ENCODE measurements around the gene IQSEC1.

Gene IQSEC1

GRCh38 chr3:13095408-13095937, 22.2 kb upstream of the IQSEC1 start:
- no peak overlapping the region for H3K27ac ChIP-seq (ENCODE audit: low read length)
- H3K4me3 ChIP-seq (ENCODE audit: low read length in 2 of 2) = no peak overlapping the region
- no peaks in the 10 kb centered on the region for H3K36me3 ChIP-seq (ENCODE audit: control insufficient read depth in 2 of 2, insufficient read depth in 2 of 2, low read length in 2 of 2)
- H3K9ac ChIP-seq (ENCODE audit: low read length in 2 of 2) = no peak overlapping the region
- H3K27me3 ChIP-seq (ENCODE audit: control insufficient read depth in 1 of 2, insufficient read depth in 2 of 2, low read length in 2 of 2) = no peaks in the 10 kb centered on the region
- H3K4me1 ChIP-seq (ENCODE audit: control insufficient read depth, insufficient read depth, low read length) = peaks cover 13% of the 10 kb centered on the region
- no peaks in the 10 kb centered on the region for H3K9me3 ChIP-seq (ENCODE audit: control insufficient read depth in 2 of 2, low read length in 2 of 2)

DNA sequence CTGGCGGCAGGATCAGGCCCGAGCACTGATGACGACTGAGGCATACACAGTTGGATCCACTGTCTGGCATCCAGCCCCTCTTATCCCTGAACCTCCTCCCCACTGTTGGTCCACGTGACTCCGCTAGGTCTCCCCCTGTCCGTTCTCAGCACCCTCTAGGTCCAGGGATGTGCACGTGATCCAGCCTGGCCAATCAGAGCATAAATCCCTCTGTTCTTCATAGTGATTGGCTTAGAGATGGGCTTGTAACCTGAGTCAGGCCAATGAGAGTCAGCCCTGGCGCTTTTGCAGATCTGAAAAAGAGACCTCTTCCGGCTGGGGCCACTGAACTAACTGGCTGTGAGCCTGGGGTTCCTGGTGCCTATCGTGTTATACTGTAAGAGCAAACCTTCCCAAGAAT, 20.5 kb upstream of the IQSEC1 start:
- H3K27me3 ChIP-seq (ENCODE audit: control insufficient read depth in 1 of 2, insufficient read depth in 2 of 2, low read length in 2 of 2) = no peaks in the 10 kb centered on the region

DNA sequence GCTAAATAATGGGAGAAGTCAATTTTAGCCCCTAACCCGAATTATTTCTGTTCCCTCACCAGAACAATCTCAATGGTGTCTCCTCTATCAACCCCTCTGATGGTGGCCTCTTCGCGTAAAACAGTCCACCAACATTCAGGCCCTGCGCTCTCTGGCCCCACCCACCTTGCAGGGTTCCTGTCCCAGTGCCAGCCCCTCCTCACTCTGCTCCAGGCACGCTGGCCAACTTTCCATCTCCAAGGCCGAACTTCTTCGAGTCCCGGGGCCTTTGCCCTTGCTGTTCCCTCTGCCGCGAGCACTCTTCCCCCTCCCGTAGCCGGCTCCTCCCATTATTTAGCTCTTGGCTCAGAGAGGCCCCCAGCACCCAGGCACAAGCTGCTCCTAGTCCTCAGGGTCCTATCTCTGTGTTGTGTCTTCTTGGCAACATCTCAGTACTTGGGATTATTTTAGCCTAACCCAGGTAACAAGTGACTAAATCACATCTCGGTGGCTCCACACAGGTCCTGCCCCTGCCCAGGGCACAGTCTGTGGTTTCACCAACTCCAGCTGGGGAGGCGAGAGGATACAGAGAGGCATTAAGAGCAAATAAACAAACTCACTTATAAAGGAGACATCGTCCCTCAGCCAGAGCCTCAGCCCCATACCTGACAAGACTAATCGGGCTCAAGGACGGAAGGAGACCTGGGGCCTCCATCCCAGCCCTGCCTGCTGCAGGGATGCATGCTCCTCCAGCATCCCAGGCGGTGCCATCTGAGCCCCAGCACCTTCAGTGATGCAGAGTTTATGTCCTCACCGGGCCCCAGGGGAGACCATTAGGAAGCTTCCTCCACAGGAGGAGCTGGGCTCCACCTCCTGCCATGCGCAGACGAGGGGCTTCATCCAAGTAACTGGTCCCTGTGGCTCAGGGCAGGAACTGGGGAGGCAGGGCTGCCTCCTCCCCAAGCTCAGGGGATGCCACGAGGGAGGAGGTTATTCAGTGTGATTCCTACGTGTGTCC, 19.7 kb upstream of the IQSEC1 start:
- no peak overlapping the region for H3K9ac ChIP-seq (ENCODE audit: low read length in 2 of 2)
- H3K27ac ChIP-seq (ENCODE audit: low read length) = no peak overlapping the region
- peak overlapping the region in 1 of 2 donors; percentile 61 for H3K4me3 ChIP-seq (ENCODE audit: low read length in 2 of 2)
- no peaks in the 10 kb centered on the region for H3K27me3 ChIP-seq (ENCODE audit: control insufficient read depth in 1 of 2, insufficient read depth in 2 of 2, low read length in 2 of 2)
- no peaks in the 10 kb centered on the region for H3K9me3 ChIP-seq (ENCODE audit: control insufficient read depth in 2 of 2, low read length in 2 of 2)
- peaks cover 13% of the 10 kb centered on the region for H3K4me1 ChIP-seq (ENCODE audit: control insufficient read depth, insufficient read depth, low read length)
- no peaks in the 10 kb centered on the region for H3K36me3 ChIP-seq (ENCODE audit: control insufficient read depth in 2 of 2, insufficient read depth in 2 of 2, low read length in 2 of 2)

More for the DNA sequence above, 20.5 kb upstream of the IQSEC1 start:
- no peak overlapping the region for H3K27ac ChIP-seq (ENCODE audit: low read length)
- H3K9me3 ChIP-seq (ENCODE audit: control insufficient read depth in 2 of 2, low read length in 2 of 2) = no peaks in the 10 kb centered on the region
- H3K36me3 ChIP-seq (ENCODE audit: control insufficient read depth in 2 of 2, insufficient read depth in 2 of 2, low read length in 2 of 2) = no peaks in the 10 kb centered on the region
- H3K4me1 ChIP-seq (ENCODE audit: control insufficient read depth, insufficient read depth, low read length) = peaks cover 13% of the 10 kb centered on the region
- no peak overlapping the region for H3K4me3 ChIP-seq (ENCODE audit: low read length in 2 of 2)
- H3K9ac ChIP-seq (ENCODE audit: low read length in 2 of 2) = no peak overlapping the region

DNA sequence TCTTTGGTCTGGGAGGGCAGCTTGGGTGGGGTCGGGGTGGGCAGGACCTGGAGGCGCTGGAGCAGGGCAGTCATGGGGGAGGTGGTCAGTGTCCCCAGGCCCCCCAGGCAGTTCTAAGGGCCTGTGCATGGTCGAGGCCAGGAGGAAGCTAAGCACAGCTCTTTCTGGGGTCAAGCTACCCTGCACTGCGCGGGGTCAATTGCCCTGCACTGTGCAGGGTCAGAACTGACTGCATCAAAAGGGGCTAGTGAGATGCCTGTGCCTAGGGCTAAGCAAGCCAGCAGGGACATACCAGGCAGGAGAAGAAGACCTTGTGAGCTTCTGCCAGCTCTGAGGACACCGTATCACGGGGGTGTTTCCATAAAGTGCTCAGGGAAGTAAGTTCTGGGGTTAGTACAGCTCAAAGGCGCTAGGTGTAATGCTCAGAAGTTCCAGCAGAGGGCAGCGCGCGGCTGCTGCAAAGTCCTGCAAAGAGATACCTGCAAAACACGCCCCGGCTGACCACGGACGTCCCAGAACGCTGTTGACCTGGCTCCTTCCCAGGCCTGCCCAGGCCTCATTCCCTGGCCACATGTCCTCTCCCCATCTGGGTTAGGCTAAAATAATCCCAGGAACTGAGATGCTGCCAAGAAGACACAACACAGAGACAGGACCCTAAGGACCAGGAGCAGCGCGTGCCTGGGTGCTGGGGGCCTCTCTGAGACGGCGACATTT, 18.8 kb upstream of the IQSEC1 start:
- Histone ChIP-seq H3K9ac (ENCODE audit: low read length in 2 of 2) (no peak overlapping the region), H3K27me3 (ENCODE audit: control insufficient read depth in 1 of 2, insufficient read depth in 2 of 2, low read length in 2 of 2) (no peaks in the 10 kb centered on the region), H3K4me1 (ENCODE audit: control insufficient read depth, insufficient read depth, low read length) (peaks cover 13% of the 10 kb centered on the region), H3K36me3 (ENCODE audit: control insufficient read depth in 2 of 2, insufficient read depth in 2 of 2, low read length in 2 of 2) (no peaks in the 10 kb centered on the region), H3K9me3 (ENCODE audit: control insufficient read depth in 2 of 2, low read length in 2 of 2) (no peaks in the 10 kb centered on the region), H3K27ac (ENCODE audit: low read length) (no peak overlapping the region), H3K4me3 (ENCODE audit: low read length in 2 of 2) (peak overlapping the region in 1 of 2 donors; percentile 61)

DNA sequence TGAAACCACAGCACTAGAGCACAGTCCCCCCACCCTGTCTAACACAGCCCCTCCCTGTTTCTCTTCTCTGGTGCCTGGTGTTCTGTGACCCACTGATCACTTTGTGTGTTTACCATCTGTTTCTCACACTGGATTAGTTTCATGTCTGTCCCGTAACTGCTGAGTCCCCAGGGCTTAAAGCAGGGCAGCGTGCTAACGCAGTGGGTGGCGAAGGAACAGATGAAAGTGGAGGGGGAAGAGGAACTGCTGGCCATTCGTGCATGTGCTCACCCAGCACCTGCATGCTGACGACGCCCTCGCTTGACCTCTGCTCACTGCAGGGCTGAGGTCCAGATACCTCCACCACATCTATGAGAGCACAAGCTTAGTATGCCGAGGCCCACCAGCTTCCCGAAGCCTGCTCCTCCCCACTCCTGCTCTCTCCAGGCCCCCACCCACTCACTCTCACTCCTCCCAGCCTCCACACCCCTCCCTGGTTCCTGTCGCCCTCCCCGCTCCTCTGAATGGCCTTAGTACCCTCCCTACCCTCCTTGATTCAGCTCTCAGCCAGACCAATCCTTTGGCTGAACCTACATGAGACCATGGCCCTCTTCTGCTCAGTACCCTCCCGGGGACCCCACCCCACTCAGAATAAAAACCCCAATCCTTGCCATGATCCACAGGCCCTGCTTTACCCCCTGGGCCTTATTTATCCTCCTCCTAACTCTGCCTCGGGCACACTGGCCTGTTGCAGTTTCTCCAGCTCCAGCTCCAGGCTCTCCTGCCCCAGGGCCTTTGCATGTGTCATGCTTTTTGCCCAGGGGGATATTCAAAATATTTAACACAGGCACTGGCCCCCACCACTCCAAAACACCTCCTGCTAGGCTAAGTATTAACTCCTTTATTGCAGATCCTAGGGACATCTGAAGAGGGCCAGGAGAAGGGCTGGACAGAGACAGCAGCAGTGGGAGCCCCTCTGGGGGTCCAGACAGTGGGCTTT, 15.1 kb upstream of the IQSEC1 start:
- H3K9me3 ChIP-seq (ENCODE audit: control insufficient read depth in 2 of 2, low read length in 2 of 2) = no peaks in the 10 kb centered on the region
- H3K4me3 ChIP-seq (ENCODE audit: low read length in 2 of 2) = no peak overlapping the region
- peaks cover 13% of the 10 kb centered on the region for H3K4me1 ChIP-seq (ENCODE audit: control insufficient read depth, insufficient read depth, low read length)
- no peaks in the 10 kb centered on the region for H3K36me3 ChIP-seq (ENCODE audit: control insufficient read depth in 2 of 2, insufficient read depth in 2 of 2, low read length in 2 of 2)
- no peak overlapping the region for H3K27ac ChIP-seq (ENCODE audit: low read length)
- no peaks in the 10 kb centered on the region for H3K27me3 ChIP-seq (ENCODE audit: control insufficient read depth in 1 of 2, insufficient read depth in 2 of 2, low read length in 2 of 2)
- H3K9ac ChIP-seq (ENCODE audit: low read length in 2 of 2) = no peak overlapping the region

DNA sequence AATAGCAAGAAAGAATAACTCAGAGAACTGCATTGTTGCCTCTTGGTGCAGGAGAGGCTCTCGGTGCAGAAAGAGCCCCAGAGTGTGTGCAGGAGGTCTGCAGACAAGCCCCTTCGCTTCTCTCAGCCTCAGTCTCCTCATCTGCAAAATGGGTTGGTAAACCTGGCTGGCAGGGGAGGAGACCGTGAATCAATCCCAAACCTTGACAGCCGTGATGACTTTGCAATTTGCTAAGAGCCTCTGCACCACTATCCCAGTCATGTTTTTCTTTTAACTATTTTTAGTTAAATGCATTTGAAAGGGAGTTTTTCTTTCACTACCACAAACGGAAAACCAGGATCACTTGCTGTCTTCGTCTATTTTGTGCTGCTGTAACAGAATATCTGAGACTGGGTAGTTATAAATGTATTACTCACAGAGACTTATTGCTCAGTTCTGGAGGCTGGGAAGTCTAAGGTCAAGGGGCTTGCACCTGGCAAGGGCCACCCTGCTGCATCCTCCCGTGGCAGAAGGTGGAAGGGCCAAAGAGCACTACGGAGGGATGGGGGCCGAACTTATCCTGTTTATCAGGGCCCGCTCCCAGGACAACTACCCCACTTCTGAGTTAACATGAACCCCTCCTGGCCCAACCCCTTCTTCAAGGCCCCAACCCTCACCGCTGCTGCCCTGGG, 14.2 kb upstream of the IQSEC1 start:
- Histone ChIP-seq H3K4me3 (ENCODE audit: low read length in 2 of 2) (no peak overlapping the region), H3K9me3 (ENCODE audit: control insufficient read depth in 2 of 2, low read length in 2 of 2) (no peaks in the 10 kb centered on the region), H3K27ac (ENCODE audit: low read length) (no peak overlapping the region), H3K36me3 (ENCODE audit: control insufficient read depth in 2 of 2, insufficient read depth in 2 of 2, low read length in 2 of 2) (no peaks in the 10 kb centered on the region), H3K9ac (ENCODE audit: low read length in 2 of 2) (no peak overlapping the region), H3K4me1 (ENCODE audit: control insufficient read depth, insufficient read depth, low read length) (peaks cover 7% of the 10 kb centered on the region), H3K27me3 (ENCODE audit: control insufficient read depth in 1 of 2, insufficient read depth in 2 of 2, low read length in 2 of 2) (no peaks in the 10 kb centered on the region)

GRCh38 chr3:13086531-13086981, 13.3 kb upstream of the IQSEC1 start:
- Histone ChIP-seq H3K36me3 (ENCODE audit: control insufficient read depth in 2 of 2, insufficient read depth in 2 of 2, low read length in 2 of 2) (no peaks in the 10 kb centered on the region), H3K27me3 (ENCODE audit: control insufficient read depth in 1 of 2, insufficient read depth in 2 of 2, low read length in 2 of 2) (no peaks in the 10 kb centered on the region), H3K9ac (ENCODE audit: low read length in 2 of 2) (no peak overlapping the region), H3K27ac (ENCODE audit: low read length) (no peak overlapping the region), H3K9me3 (ENCODE audit: control insufficient read depth in 2 of 2, low read length in 2 of 2) (no peaks in the 10 kb centered on the region), H3K4me3 (ENCODE audit: low read length in 2 of 2) (no peak overlapping the region), H3K4me1 (ENCODE audit: control insufficient read depth, insufficient read depth, low read length) (no peaks in the 10 kb centered on the region)

- H3K27ac ChIP-seq (ENCODE audit: low read length) = no peak overlapping the region
- H3K4me3 ChIP-seq (ENCODE audit: low read length in 2 of 2) = no peak overlapping the region
- no peaks in the 10 kb centered on the region for H3K36me3 ChIP-seq (ENCODE audit: control insufficient read depth in 2 of 2, insufficient read depth in 2 of 2, low read length in 2 of 2)
- H3K9me3 ChIP-seq (ENCODE audit: control insufficient read depth in 2 of 2, low read length in 2 of 2) = no peaks in the 10 kb centered on the region
- no peaks in the 10 kb centered on the region for H3K4me1 ChIP-seq (ENCODE audit: control insufficient read depth, insufficient read depth, low read length)
- H3K9ac ChIP-seq (ENCODE audit: low read length in 2 of 2) = no peak overlapping the region
- no peaks in the 10 kb centered on the region for H3K27me3 ChIP-seq (ENCODE audit: control insufficient read depth in 1 of 2, insufficient read depth in 2 of 2, low read length in 2 of 2)
Observed at GRCh38 chr3:13085846-13086179, 12.6 kb upstream of the IQSEC1 start.

DNA sequence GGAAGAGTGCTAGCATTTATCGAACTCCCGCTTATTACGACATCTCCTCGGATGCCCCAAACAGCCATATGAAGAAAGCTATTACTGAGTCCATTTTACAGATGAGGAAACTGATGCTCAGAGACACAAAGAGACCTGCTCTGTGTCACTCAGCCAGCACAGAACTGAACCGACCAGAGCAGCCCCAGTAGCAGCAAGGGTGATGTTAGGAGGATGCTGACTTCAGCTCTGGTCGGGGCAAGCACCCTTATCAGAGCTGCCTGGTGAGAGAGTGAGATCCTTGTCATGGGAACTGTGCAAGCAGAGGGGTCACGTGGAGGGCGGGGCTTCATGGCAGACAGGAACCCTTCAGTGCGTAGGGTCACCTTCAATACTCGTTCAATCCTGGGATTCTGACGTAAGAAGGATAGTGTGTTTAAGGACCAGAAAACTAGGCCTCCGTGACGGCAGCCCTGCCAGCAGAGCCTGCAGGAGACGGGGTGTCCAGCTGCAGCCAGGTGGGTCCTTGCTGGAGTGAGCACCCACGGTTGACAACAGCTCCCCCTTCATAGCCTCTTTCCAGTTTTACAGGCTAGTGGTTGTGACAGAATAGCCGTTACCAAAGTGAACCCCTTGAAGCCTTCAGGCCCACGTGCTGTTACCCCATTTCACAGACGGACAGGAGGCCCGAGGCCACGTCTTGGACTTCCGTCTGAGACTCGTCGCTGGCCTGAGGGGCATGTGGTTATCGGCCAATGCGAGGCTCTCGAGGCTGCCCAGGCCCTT, 12.0 kb upstream of the IQSEC1 start:
- no peak overlapping the region for H3K9ac ChIP-seq (ENCODE audit: low read length in 2 of 2)
- no peaks in the 10 kb centered on the region for H3K36me3 ChIP-seq (ENCODE audit: control insufficient read depth in 2 of 2, insufficient read depth in 2 of 2, low read length in 2 of 2)
- no peaks in the 10 kb centered on the region for H3K9me3 ChIP-seq (ENCODE audit: control insufficient read depth in 2 of 2, low read length in 2 of 2)
- H3K4me3 ChIP-seq (ENCODE audit: low read length in 2 of 2) = no peak overlapping the region
- H3K4me1 ChIP-seq (ENCODE audit: control insufficient read depth, insufficient read depth, low read length) = peaks cover 3% of the 10 kb centered on the region
- H3K27me3 ChIP-seq (ENCODE audit: control insufficient read depth in 1 of 2, insufficient read depth in 2 of 2, low read length in 2 of 2) = no peaks in the 10 kb centered on the region
- H3K27ac ChIP-seq (ENCODE audit: low read length) = no peak overlapping the region
